NT2/D1 (cell line): ENCODE measurements around the gene MAST1.

Source experiments
- DNase-seq: peaks from one replicate; pipeline ENCODE4 v3.0.0-alpha.2; 2011; ENCODE audit warnings: low read depth, low spot score
- H3K27me3 ChIP-seq: 2 replicates; pipeline ENCODE4 v1.6.0; 2011; ENCODE audit warnings: mild to moderate bottlenecking; ENCODE audit not compliant: insufficient read length, insufficient read depth
- H3K36me3 ChIP-seq: 2 replicates; pipeline ENCODE4 v1.6.1; 2011; ENCODE audit warnings: mild to moderate bottlenecking, low read length, mixed read lengths; ENCODE audit not compliant: insufficient read depth, insufficient read length
- H3K4me1 ChIP-seq: 2 replicates; pipeline ENCODE4 v1.5.1; 2011; ENCODE audit not compliant: insufficient read depth, insufficient read length
- H3K4me3 ChIP-seq: 2 replicates; pipeline ENCODE4 v1.5.1; 2011; ENCODE audit warnings: low read depth; ENCODE audit not compliant: insufficient read length
- H3K9ac ChIP-seq: 2 replicates; pipeline ENCODE4 v1.6.0; 2011; ENCODE audit warnings: low read depth; ENCODE audit not compliant: insufficient read length
- H3K9me3 ChIP-seq: 2 replicates; pipeline ENCODE4 v1.5.1; 2011; ENCODE audit warnings: mild to moderate bottlenecking, low read length; ENCODE audit not compliant: insufficient read depth
- SUZ12 ChIP-seq: IDR thresholded peaks from 2 replicates; pipeline ENCODE4 v1.6.1; 2011; ENCODE audit not compliant: insufficient read length, insufficient read depth; ENCODE audit errors: extremely low read depth
- YY1 ChIP-seq: IDR thresholded peaks from 2 replicates; pipeline ENCODE4 v1.6.1; 2011; ENCODE audit not compliant: insufficient read length, insufficient read depth
- ZNF274 ChIP-seq: IDR thresholded peaks from 2 replicates; pipeline ENCODE4 v1.6.1; 2011; ENCODE audit warnings: mild to moderate bottlenecking, low read depth, low read length

MAST1 gene

GRCh38 chr19:12865746-12866415 is 27.6 kb downstream of the MAST1 start:
- H3K4me1 ChIP-seq: peaks cover 19% of the 10 kb centered on the region
- no peak for DNase-seq
- H3K36me3 ChIP-seq: no peaks in the 10 kb centered on the region
- TF ChIP-seq YY1 (peak; percentile 22), SUZ12 (no peak)
- H3K9me3 ChIP-seq: no peaks in the 10 kb centered on the region
- no peak overlapping the region for H3K4me3 ChIP-seq
- no peak overlapping the region for H3K9ac ChIP-seq
- H3K27me3 ChIP-seq: peaks cover 54% of the 10 kb centered on the region

DNA sequence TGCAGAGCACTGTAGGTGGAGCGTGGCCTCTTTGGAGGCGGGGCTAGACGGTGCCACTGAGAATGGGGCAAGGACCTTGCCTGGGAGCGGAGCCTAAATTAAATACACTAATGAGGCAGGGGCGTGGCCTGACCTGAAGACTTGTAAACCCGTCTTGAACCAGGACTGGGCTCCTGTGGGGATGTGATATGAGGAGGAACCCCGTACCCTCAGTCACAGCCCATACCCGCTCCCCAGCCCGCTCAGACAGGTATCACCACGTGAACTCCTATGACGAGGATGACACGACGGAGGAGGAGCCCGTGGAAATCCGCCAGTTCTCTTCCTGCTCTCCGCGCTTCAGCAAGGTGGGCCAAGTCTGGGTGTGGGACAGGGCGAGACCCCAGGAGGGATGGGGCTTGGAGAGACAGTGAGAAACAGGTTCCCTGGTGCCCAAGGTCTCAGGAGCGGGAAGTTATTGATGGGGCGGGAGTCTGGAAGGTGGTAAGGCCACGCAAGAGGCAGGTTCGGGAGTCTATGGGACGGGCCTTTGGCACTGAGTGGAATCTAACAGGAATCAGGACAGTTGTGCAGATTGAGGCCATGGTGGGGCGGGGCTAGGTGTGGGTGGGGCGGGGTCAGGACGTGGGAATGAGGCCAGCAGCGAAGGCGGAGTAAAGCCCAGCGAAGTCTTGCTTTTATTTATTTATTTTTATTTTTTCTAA is 28.3 kb downstream of the MAST1 start:
- no peak overlapping the region for H3K9ac ChIP-seq
- H3K36me3 ChIP-seq: no peaks in the 10 kb centered on the region
- TF ChIP-seq ZNF274 (no peak), SUZ12 (no peak), YY1 (no peak)
- peaks cover 20% of the 10 kb centered on the region for H3K4me1 ChIP-seq
- no peak for DNase-seq
- H3K4me3 ChIP-seq: peak overlapping the region; percentile 52
- no peaks in the 10 kb centered on the region for H3K9me3 ChIP-seq
- H3K27me3 ChIP-seq: peaks cover 54% of the 10 kb centered on the region

DNA sequence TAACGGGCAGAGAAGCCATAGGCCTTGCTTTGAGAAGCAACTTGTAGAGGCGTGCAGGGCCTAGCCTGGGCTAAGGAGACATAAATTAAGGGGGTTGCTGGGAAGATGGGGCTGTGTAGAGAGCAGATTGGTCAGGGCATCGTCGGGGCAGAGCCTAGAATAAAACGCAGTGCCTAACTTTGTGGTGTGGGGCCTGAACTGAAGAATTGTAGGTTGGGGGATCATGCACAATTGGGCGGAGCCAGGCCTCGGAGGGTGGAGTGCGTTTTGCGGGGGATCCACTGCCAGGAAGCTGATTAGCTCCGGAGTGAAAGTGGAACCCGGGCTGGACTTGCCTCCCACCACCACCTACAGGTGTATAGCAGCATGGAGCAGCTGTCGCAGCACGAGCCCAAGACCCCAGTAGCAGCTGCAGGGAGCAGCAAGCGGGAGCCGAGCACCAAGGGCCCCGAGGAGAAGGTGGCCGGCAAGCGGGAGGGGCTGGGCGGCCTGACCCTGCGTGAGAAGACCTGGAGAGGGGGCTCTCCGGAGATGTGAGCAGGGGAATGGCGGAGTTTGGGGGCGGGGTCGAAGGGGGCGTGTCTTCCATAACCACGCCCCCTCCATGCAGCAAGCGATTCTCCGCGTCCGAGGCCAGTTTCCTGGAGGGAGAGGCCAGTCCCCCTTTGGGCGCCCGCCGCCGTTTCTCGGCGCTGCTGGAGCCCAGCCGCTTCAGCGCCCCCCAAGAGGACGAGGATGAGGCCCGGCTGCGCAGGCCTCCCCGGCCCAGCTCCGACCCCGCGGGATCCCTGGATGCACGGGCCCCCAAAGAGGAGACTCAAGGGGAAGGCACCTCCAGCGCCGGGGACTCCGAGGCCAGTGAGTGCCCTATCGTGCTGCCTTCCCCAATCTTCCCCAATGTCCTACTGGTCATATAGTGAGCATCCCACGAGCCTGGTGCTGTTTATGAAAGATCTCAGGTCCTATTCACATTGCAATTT is 29.1 kb downstream of the MAST1 start:
- Histone ChIP-seq H3K27me3 (peaks cover 49% of the 10 kb centered on the region), H3K9ac (peak overlapping the region; percentile 72), H3K36me3 (no peaks in the 10 kb centered on the region), H3K4me3 (peak overlapping the region; percentile 52), H3K4me1 (peaks cover 20% of the 10 kb centered on the region), H3K9me3 (no peaks in the 10 kb centered on the region)
- DNase-seq: peak; percentile 79
- TF ChIP-seq YY1 (no peak), SUZ12 (no peak), ZNF274 (no peak)

GRCh38 chr19:12868540-12869112 is 30.3 kb downstream of the MAST1 start:
- Histone ChIP-seq H3K9me3 (peaks cover 11% of the 10 kb centered on the region; the same call in 1 of the 2 replicates), H3K4me3 (no peak overlapping the region), H3K4me1 (peaks cover 20% of the 10 kb centered on the region), H3K9ac (no peak overlapping the region), H3K27me3 (peaks cover 38% of the 10 kb centered on the region), H3K36me3 (peaks cover 7% of the 10 kb centered on the region)
- DNase-seq: no peak
- TF ChIP-seq SUZ12: no peak
- no peak for TF ChIP-seq ZNF274
- TF ChIP-seq YY1: no peak

DNA sequence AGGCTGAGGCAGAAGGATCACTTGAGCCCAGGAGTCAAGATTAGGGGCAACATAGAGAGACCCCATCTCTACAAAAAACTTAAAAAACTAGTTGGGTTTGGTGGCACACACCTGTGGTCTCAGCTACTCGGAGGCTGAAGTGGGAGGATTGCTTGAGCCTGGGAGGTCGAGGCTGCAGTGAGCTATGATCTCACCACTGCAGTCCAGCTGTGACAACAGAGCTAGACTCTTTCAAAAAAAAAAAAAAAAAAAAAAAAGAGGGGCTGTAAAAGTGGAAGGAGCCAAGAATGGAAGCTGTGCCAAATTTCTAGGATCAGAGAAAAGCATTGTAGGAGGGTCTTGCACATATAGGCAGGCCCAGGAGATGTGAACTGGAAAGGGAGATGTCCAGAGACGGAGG is 33.4 kb downstream of the MAST1 start:
- no peak for TF ChIP-seq ZNF274
- no peak for TF ChIP-seq SUZ12
- TF ChIP-seq YY1: no peak
- DNase-seq: no peak
- H3K4me1 ChIP-seq: peaks cover 7% of the 10 kb centered on the region
- peaks cover 11% of the 10 kb centered on the region; the same call in 1 of the 2 replicates for H3K9me3 ChIP-seq
- H3K27me3 ChIP-seq: peaks cover 21% of the 10 kb centered on the region
- no peak overlapping the region for H3K9ac ChIP-seq
- H3K36me3 ChIP-seq: peaks cover 10% of the 10 kb centered on the region
- no peak overlapping the region for H3K4me3 ChIP-seq

- H3K9me3 ChIP-seq: peaks cover 11% of the 10 kb centered on the region; the same call in 1 of the 2 replicates
- H3K9ac ChIP-seq: no peak overlapping the region
- no peak overlapping the region for H3K4me3 ChIP-seq
- no peak for DNase-seq
- TF ChIP-seq YY1 (no peak), ZNF274 (no peak), SUZ12 (no peak)
- peaks cover 18% of the 10 kb centered on the region for H3K27me3 ChIP-seq
- peaks cover 10% of the 10 kb centered on the region for H3K36me3 ChIP-seq
- peaks cover 4% of the 10 kb centered on the region for H3K4me1 ChIP-seq
Measured at GRCh38 chr19:12872255-12872654, 33.9 kb downstream of the MAST1 start.
